GM23338 (cell line): Measurements from ENCODE around the gene DBH. TPM values are rescaled to one million over a fixed set of nuclear protein-coding genes. Genes with fewer than 3 reads are reported as not detected.

Experiments
- REST ChIP-seq: IDR thresholded peaks from one replicate; pipeline ENCODE4 v1.6.1; 2018; ENCODE audit warnings: antibody characterized with exemption; ENCODE audit not compliant: unreplicated experiment
- polyA plus RNA-seq: library from polyadenylated mRNA; unstranded; fragments of >200 nt; fragmentation: Nextera tagmentation; extraction: Ambion mirVana; gene quantifications from 2 replicates; pipeline ENCODE4 v1.2.1, GENCODE V29; 2016
- total RNA-seq: library from RNA; depleted of rRNA; stranded (reverse); fragments of >200 nt; shearing (Covaris generic); gene quantifications from 2 replicates; pipeline ENCODE4 v1.2.3, GENCODE V29; 2014
- TF ChIP-seq, protein P1 (sequence below): fragments of 250-450 bp; sonication (Bioruptor Pico); IDR thresholded peaks from 2 replicates; pipeline ENCODE4 v1.5.0; 2020; ENCODE audit warnings: mild to moderate bottlenecking, moderate library complexity

DBH gene
- total and polyA plus RNA-seq, 2 experiments from 2014 or later, result 0.08 to 0.24 TPM

DNA sequence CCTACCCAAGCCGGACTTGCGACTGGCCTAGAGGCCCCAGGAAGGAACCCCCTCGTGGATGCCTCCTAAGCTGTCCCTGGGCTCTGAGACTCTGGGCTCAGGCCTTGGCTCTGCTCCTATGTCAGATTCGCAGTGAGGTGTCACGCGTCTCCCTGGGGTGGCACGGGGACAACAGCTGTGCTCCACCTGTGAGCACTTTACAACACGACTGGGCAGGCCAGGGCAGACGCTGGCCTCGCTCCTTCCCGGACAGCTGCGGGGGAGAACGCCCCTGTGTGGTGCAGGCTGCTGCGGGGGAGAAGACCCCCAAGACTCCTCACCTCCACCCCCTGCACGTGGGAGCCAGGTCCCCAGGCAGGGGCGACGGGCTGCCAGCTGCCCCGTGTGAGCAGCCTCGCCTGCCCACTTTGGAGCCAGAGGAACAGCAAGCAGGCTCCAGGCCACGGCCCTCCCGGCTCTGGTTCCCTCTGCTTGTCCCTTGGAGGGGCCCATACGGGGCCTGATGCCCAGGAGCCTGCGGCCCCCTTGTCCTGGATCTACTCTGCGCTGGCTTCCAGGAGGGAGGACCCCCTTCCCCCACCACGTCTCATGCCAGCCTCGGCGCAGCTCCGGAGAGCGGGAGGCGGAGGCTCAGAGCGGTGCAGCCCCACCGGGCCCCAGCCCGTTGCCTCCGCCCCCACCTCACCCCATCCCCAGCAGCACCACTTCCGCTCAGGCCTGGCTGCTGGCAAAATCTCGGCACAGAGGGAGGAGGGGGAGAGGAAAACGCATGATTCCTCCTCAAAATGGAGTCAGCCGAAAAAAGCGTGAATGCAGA is 66.0 kb downstream of the DBH start (continued):
- TF ChIP-seq, protein P1, sequence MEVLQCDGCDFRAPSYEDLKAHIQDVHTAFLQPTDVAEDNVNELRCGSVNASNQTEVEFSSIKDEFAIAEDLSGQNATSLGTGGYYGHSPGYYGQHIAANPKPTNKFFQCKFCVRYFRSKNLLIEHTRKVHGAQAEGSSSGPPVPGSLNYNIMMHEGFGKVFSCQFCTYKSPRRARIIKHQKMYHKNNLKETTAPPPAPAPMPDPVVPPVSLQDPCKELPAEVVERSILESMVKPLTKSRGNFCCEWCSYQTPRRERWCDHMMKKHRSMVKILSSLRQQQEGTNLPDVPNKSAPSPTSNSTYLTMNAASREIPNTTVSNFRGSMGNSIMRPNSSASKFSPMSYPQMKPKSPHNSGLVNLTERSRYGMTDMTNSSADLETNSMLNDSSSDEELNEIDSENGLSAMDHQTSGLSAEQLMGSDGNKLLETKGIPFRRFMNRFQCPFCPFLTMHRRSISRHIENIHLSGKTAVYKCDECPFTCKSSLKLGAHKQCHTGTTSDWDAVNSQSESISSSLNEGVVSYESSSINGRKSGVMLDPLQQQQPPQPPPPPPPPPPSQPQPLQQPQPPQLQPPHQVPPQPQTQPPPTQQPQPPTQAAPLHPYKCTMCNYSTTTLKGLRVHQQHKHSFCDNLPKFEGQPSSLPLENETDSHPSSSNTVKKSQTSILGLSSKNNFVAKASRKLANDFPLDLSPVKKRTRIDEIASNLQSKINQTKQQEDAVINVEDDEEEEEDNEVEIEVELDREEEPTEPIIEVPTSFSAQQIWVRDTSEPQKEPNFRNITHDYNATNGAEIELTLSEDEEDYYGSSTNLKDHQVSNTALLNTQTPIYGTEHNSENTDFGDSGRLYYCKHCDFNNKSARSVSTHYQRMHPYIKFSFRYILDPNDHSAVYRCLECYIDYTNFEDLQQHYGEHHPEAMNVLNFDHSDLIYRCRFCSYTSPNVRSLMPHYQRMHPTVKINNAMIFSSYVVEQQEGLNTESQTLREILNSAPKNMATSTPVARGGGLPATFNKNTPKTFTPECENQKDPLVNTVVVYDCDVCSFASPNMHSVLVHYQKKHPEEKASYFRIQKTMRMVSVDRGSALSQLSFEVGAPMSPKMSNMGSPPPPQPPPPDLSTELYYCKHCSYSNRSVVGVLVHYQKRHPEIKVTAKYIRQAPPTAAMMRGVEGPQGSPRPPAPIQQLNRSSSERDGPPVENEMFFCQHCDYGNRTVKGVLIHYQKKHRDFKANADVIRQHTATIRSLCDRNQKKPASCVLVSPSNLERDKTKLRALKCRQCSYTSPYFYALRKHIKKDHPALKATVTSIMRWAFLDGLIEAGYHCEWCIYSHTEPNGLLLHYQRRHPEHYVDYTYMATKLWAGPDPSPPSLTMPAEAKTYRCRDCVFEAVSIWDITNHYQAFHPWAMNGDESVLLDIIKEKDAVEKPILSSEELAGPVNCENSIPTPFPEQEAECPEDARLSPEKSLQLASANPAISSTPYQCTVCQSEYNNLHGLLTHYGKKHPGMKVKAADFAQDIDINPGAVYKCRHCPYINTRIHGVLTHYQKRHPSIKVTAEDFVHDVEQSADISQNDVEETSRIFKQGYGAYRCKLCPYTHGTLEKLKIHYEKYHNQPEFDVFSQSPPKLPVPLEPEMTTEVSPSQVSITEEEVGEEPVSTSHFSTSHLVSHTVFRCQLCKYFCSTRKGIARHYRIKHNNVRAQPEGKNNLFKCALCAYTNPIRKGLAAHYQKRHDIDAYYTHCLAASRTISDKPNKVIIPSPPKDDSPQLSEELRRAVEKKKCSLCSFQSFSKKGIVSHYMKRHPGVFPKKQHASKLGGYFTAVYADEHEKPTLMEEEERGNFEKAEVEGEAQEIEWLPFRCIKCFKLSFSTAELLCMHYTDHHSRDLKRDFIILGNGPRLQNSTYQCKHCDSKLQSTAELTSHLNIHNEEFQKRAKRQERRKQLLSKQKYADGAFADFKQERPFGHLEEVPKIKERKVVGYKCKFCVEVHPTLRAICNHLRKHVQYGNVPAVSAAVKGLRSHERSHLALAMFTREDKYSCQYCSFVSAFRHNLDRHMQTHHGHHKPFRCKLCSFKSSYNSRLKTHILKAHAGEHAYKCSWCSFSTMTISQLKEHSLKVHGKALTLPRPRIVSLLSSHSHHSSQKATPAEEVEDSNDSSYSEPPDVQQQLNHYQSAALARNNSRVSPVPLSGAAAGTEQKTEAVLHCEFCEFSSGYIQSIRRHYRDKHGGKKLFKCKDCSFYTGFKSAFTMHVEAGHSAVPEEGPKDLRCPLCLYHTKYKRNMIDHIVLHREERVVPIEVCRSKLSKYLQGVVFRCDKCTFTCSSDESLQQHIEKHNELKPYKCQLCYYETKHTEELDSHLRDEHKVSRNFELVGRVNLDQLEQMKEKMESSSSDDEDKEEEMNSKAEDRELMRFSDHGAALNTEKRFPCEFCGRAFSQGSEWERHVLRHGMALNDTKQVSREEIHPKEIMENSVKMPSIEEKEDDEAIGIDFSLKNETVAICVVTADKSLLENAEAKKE (CRISPR knock-in tag), result no peak
- no peak for TF ChIP-seq REST
